Measurements from ENCODE around the gene PTHLH. TPM values are rescaled to one million over a fixed set of nuclear protein-coding genes. Genes with fewer than 3 reads are reported as not detected.

PTHLH gene
- total RNA-seq, result 7.9 TPM

DNA sequence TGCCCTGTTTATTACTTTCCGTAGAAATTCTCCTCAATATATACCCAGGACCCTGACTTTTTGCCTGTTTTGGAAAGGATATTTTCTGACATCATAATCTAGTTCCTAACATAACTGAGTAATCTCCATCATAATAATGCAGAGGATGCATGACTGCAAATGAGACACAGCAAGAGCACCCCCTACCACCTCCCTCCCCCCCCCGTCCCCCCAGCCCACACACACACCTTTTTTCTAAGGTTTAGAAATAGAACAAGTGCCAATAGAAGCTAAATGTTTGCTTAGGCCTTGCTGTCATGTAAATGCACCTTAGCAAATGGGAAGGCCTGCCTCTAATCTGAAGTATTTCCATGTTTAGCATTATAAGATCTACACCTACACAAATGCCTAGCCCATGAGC is at the start of gene PTHLH:
PTHLH (minus strand) TSS at position 13 of the 400 bp plus-strand sequence. CDS start 3,239 bp downstream, outside the sequence.
- Histone ChIP-seq H3K27ac (peak within 1 kb of the TSS; percentile 91), H3K4me3 (peak within 1 kb of the TSS in 1 of 2 donors; percentile 58), H3K27me3 (no peaks in the 10 kb centered on the region), H3K9me3 (no peaks in the 10 kb centered on the region), H3K36me3 (no peaks in the 10 kb centered on the region), H3K4me1 (peaks cover 41% of the 10 kb centered on the region)
- TF ChIP-seq, protein P1, sequence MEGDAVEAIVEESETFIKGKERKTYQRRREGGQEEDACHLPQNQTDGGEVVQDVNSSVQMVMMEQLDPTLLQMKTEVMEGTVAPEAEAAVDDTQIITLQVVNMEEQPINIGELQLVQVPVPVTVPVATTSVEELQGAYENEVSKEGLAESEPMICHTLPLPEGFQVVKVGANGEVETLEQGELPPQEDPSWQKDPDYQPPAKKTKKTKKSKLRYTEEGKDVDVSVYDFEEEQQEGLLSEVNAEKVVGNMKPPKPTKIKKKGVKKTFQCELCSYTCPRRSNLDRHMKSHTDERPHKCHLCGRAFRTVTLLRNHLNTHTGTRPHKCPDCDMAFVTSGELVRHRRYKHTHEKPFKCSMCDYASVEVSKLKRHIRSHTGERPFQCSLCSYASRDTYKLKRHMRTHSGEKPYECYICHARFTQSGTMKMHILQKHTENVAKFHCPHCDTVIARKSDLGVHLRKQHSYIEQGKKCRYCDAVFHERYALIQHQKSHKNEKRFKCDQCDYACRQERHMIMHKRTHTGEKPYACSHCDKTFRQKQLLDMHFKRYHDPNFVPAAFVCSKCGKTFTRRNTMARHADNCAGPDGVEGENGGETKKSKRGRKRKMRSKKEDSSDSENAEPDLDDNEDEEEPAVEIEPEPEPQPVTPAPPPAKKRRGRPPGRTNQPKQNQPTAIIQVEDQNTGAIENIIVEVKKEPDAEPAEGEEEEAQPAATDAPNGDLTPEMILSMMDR (IDR thresholded peaks at IDR 0.05), result no peak
- TF ChIP-seq POLR2AphosphoS5 (IDR thresholded peaks at IDR 0.05; ENCODE audit: insufficient read depth in 1 of 2, low read depth in 1 of 2) (no peak), POLR2A (IDR thresholded peaks at IDR 0.05) (no peak)
- intact Hi-C loops (cut with DNase I), result no loop called here
- DNase-seq (ENCODE audit: extremely low spot score in 2 of 2), result no peak

DNA sequence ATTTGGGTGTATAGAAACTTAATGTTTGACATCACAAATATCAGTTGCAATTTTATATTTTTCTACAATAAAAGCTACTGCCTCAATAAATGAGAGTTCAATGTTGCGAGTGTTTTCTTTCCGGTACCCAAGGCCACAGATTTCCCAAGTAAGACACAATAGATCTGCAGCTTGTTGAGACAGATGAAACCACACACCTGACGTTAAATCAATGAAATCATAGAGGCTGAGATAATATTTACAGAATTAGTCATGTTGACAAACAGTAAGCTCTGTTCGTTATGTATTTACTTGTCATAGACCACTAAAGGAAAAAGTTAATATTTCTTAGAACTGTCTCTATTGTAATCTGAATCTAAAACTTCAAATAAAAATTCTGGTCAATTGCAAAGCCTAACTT is 49.2 kb upstream of the PTHLH start:
- no peak for DNase-seq (ENCODE audit: extremely low spot score in 2 of 2)
- no peaks in the 10 kb centered on the region for H3K9me3 ChIP-seq
- H3K36me3 ChIP-seq, result no peaks in the 10 kb centered on the region
- H3K27ac ChIP-seq, result no peak overlapping the region
- H3K4me1 ChIP-seq, result peaks cover 4% of the 10 kb centered on the region
- intact Hi-C loops (cut with DNase I), result no loop called here
- no peaks in the 10 kb centered on the region for H3K27me3 ChIP-seq
- TF ChIP-seq, protein P1 (IDR thresholded peaks at IDR 0.05), result no peak
- no peak for TF ChIP-seq POLR2A (IDR thresholded peaks at IDR 0.05)
- no peak for TF ChIP-seq POLR2AphosphoS5 (IDR thresholded peaks at IDR 0.05; ENCODE audit: insufficient read depth in 1 of 2, low read depth in 1 of 2)
- H3K4me3 ChIP-seq, result no peak overlapping the region

DNA sequence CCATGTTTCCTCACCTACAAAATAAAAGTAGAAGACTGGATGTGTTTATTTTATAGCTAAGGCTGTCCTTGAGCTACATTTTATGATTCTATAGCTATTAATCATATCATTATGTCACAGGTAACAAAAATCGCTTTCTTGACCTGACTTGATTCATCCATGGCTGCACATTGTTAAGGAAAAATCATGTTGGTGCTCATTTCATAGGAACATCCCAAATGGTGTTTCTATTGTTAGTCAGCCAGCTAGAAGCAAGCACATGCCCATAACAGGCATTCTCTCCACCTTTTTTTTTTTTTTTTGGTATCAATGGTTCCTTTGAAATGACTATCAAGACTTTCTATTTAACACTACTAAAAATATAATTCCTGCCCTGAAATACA is 45.3 kb upstream of the PTHLH start:
- Histone ChIP-seq H3K27me3 (no peaks in the 10 kb centered on the region), H3K9me3 (no peaks in the 10 kb centered on the region), H3K4me3 (no peak overlapping the region), H3K27ac (no peak overlapping the region), H3K36me3 (no peaks in the 10 kb centered on the region), H3K4me1 (no peaks in the 10 kb centered on the region)
- DNase-seq (ENCODE audit: extremely low spot score in 2 of 2), result no peak
- intact Hi-C loops (cut with DNase I), result no loop called here
- TF ChIP-seq POLR2A (IDR thresholded peaks at IDR 0.05) (no peak), POLR2AphosphoS5 (IDR thresholded peaks at IDR 0.05; ENCODE audit: insufficient read depth in 1 of 2, low read depth in 1 of 2) (no peak)
- TF ChIP-seq, protein P1 (IDR thresholded peaks at IDR 0.05), result no peak

DNA sequence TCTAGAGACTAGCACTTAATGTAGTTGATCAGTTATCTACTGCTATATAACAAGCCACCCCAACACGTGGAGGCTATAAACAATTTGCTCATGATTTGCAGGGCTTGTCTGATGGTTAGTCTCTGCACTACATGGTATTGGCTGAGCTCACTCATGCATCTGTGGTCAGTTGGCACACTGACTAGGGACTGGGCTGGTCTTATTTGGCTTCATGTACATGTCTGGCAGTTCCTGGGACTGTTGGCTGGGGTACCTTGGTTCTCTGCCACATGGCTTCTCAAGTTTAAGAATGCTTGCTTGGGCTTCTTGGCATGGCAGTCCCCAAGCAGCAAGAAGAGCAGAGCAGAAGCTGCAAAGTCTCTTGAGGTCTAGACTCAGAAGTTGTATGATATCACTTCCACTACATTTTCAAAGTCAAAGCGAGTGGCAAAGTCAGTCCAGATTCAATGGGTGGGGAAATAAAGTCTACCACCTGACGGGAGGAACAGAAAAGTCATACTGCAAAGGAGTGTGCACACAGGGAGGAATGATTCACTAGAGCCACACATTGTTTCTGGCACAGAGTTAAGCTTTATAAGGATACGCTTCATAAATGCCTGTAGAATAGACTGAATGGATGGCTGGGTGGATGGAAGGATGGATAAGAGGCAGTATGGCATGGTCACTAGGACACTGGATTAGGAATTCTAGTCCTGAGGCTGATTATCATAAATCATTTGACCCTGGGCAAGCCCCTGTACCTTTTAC is 44.8 kb upstream of the PTHLH start:
- Histone ChIP-seq H3K9me3 (no peaks in the 10 kb centered on the region), H3K27ac (no peak overlapping the region), H3K4me1 (no peaks in the 10 kb centered on the region), H3K4me3 (no peak overlapping the region), H3K27me3 (no peaks in the 10 kb centered on the region), H3K36me3 (no peaks in the 10 kb centered on the region)
- TF ChIP-seq, protein P1 (IDR thresholded peaks at IDR 0.05), result no peak
- no peak for TF ChIP-seq POLR2AphosphoS5 (IDR thresholded peaks at IDR 0.05; ENCODE audit: insufficient read depth in 1 of 2, low read depth in 1 of 2)
- TF ChIP-seq POLR2A (IDR thresholded peaks at IDR 0.05), result no peak
- intact Hi-C loops (cut with DNase I), result no loop called here
- DNase-seq (ENCODE audit: extremely low spot score in 2 of 2), result no peak

DNA sequence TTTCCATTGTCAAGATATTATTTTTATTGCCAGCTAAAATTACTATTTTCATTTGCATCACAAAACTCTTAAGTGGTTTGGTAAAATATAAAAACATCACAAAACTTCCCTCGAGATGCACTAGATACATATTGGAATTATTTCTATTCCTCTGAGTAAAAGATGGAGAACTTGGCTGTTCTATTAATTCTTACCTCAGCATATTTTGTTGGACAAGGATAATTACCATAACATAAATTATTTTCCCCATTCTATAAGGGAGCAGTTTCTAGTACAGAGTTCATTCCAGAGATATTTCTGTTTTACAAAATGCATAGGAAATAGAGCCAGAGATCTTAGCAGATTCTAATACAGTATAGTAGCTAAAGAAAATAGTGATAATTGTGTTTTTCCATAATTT is 42.6 kb upstream of the PTHLH start:
- TF ChIP-seq, protein P1 (IDR thresholded peaks at IDR 0.05), result no peak
- no peak for TF ChIP-seq POLR2A (IDR thresholded peaks at IDR 0.05)
- TF ChIP-seq POLR2AphosphoS5 (IDR thresholded peaks at IDR 0.05; ENCODE audit: insufficient read depth in 1 of 2, low read depth in 1 of 2), result no peak
- Histone ChIP-seq H3K36me3 (no peaks in the 10 kb centered on the region), H3K9me3 (no peaks in the 10 kb centered on the region), H3K4me1 (no peaks in the 10 kb centered on the region), H3K4me3 (no peak overlapping the region), H3K27me3 (no peaks in the 10 kb centered on the region), H3K27ac (no peak overlapping the region)
- intact Hi-C loops (cut with DNase I), result no loop called here
- no peak for DNase-seq (ENCODE audit: extremely low spot score in 2 of 2)
